Measurements from ENCODE around the gene LRRC3.
"Not testable (repeated sequence)": the region's sequence is repeated elsewhere in the genome, so short reads cannot be mapped to it uniquely, and the experiment has no call there.

The LRRC3 gene

GRCh38 chr21:44495611-44496563, 40.6 kb downstream of the LRRC3 start:
- Histone ChIP-seq H3K4me1 (ENCODE audit: insufficient read depth, low read length) (peaks cover 6% of the 10 kb centered on the region; the same call in 1 of the 2 replicates), H3K36me3 (ENCODE audit: insufficient read depth, low read length) (no peaks in the 10 kb centered on the region; the same call in 1 of the 2 replicates), H3K9me3 (ENCODE audit: control insufficient read depth, insufficient read depth, low read length) (peaks cover 26% of the 10 kb centered on the region), H3K9ac (ENCODE audit: low read depth, low read length) (no peak overlapping the region)

- Histone ChIP-seq H3K9me3 (ENCODE audit: control insufficient read depth, insufficient read depth, low read length) (peaks cover 22% of the 10 kb centered on the region), H3K9ac (ENCODE audit: low read depth, low read length) (no peak overlapping the region), H3K4me1 (ENCODE audit: insufficient read depth, low read length) (peaks cover 6% of the 10 kb centered on the region; the same call in 1 of the 2 replicates), H3K36me3 (ENCODE audit: insufficient read depth, low read length) (no peaks in the 10 kb centered on the region; the same call in 1 of the 2 replicates)
Observed at GRCh38 chr21:44496564-44497550, 41.5 kb downstream of the LRRC3 start.

- Histone ChIP-seq H3K9ac (ENCODE audit: low read depth, low read length) (no peak overlapping the region), H3K9me3 (ENCODE audit: control insufficient read depth, insufficient read depth, low read length) (peaks cover 14% of the 10 kb centered on the region), H3K4me1 (ENCODE audit: insufficient read depth, low read length) (peaks cover 6% of the 10 kb centered on the region; the same call in 1 of the 2 replicates), H3K36me3 (ENCODE audit: insufficient read depth, low read length) (no peaks in the 10 kb centered on the region; the same call in 1 of the 2 replicates)
Observed at GRCh38 chr21:44497703-44498126, 42.4 kb downstream of the LRRC3 start.

- no peak overlapping the region for H3K9ac ChIP-seq (ENCODE audit: low read depth, low read length)
- H3K9me3 ChIP-seq (ENCODE audit: control insufficient read depth, insufficient read depth, low read length): peaks cover 6% of the 10 kb centered on the region; the same call in 1 of the 2 replicates
- peaks cover 6% of the 10 kb centered on the region; the same call in 1 of the 2 replicates for H3K4me1 ChIP-seq (ENCODE audit: insufficient read depth, low read length)
- H3K36me3 ChIP-seq (ENCODE audit: insufficient read depth, low read length): no peaks in the 10 kb centered on the region
Observed at GRCh38 chr21:44498280-44499210, 43.2 kb downstream of the LRRC3 start.

GRCh38 chr21:44499211-44499560, 43.9 kb downstream of the LRRC3 start:
- Histone ChIP-seq H3K4me1 (ENCODE audit: insufficient read depth, low read length) (peaks cover 6% of the 10 kb centered on the region; the same call in 1 of the 2 replicates), H3K9ac (ENCODE audit: low read depth, low read length) (no peak overlapping the region), H3K36me3 (ENCODE audit: insufficient read depth, low read length) (no peaks in the 10 kb centered on the region), H3K9me3 (ENCODE audit: control insufficient read depth, insufficient read depth, low read length) (peaks cover 6% of the 10 kb centered on the region; the same call in 1 of the 2 replicates)

GRCh38 chr21:44499631-44500030, 44.3 kb downstream of the LRRC3 start:
- no peaks in the 10 kb centered on the region for H3K36me3 ChIP-seq (ENCODE audit: insufficient read depth, low read length)
- no peak overlapping the region for H3K9ac ChIP-seq (ENCODE audit: low read depth, low read length)
- H3K9me3 ChIP-seq (ENCODE audit: control insufficient read depth, insufficient read depth, low read length): peaks cover 3% of the 10 kb centered on the region; the same call in 1 of the 2 replicates
- H3K4me1 ChIP-seq (ENCODE audit: insufficient read depth, low read length): peaks cover 6% of the 10 kb centered on the region; the same call in 1 of the 2 replicates

GRCh38 chr21:44500111-44500510, 44.8 kb downstream of the LRRC3 start:
- no peaks in the 10 kb centered on the region for H3K36me3 ChIP-seq (ENCODE audit: insufficient read depth, low read length)
- H3K9me3 ChIP-seq (ENCODE audit: control insufficient read depth, insufficient read depth, low read length): no peaks in the 10 kb centered on the region
- peaks cover 6% of the 10 kb centered on the region; the same call in 1 of the 2 replicates for H3K4me1 ChIP-seq (ENCODE audit: insufficient read depth, low read length)
- H3K9ac ChIP-seq (ENCODE audit: low read depth, low read length): no peak overlapping the region

- H3K4me1 ChIP-seq (ENCODE audit: insufficient read depth, low read length): peaks cover 5% of the 10 kb centered on the region; the same call in 1 of the 2 replicates
- H3K9me3 ChIP-seq (ENCODE audit: control insufficient read depth, insufficient read depth, low read length): no peaks in the 10 kb centered on the region
- no peak overlapping the region for H3K9ac ChIP-seq (ENCODE audit: low read depth, low read length)
- H3K36me3 ChIP-seq (ENCODE audit: insufficient read depth, low read length): no peaks in the 10 kb centered on the region
Observed at GRCh38 chr21:44502171-44502958, 47.1 kb downstream of the LRRC3 start.

GRCh38 chr21:44503006-44503889, 47.9 kb downstream of the LRRC3 start:
- H3K9ac ChIP-seq (ENCODE audit: low read depth, low read length); H3K9me3 ChIP-seq (ENCODE audit: control insufficient read depth, insufficient read depth, low read length); H3K4me1 ChIP-seq (ENCODE audit: insufficient read depth, low read length); H3K36me3 ChIP-seq (ENCODE audit: insufficient read depth, low read length): not testable (repeated sequence)

- Histone ChIP-seq H3K9me3 (ENCODE audit: control insufficient read depth, insufficient read depth, low read length) (no peaks in the 10 kb centered on the region), H3K36me3 (ENCODE audit: insufficient read depth, low read length) (no peaks in the 10 kb centered on the region), H3K4me1 (ENCODE audit: insufficient read depth, low read length) (no peaks in the 10 kb centered on the region), H3K9ac (ENCODE audit: low read depth, low read length) (no peak overlapping the region)
Observed at GRCh38 chr21:44503901-44504399, 48.6 kb downstream of the LRRC3 start.

- no peak overlapping the region for H3K9ac ChIP-seq (ENCODE audit: low read depth, low read length)
- no peaks in the 10 kb centered on the region for H3K36me3 ChIP-seq (ENCODE audit: insufficient read depth, low read length)
- no peaks in the 10 kb centered on the region for H3K4me1 ChIP-seq (ENCODE audit: insufficient read depth, low read length)
- H3K9me3 ChIP-seq (ENCODE audit: control insufficient read depth, insufficient read depth, low read length): no peaks in the 10 kb centered on the region
Observed at GRCh38 chr21:44505673-44506278, 50.5 kb downstream of the LRRC3 start.
